HG02759 (cell line): Measurements from ENCODE around the gene ZNF462.
"Not testable (repeated sequence)": the region's sequence is repeated elsewhere in the genome, so short reads cannot be mapped to it uniquely, and the experiment has no call there.

Experiments used
- ATAC-seq: cut with Tn5 transposase; IDR thresholded peaks from one replicate; pipeline ENCODE4 v1.9.1; 2021; ENCODE audit warnings: mild to moderate bottlenecking, moderate library complexity; ENCODE audit not compliant: unreplicated experiment

Gene ZNF462

DNA sequence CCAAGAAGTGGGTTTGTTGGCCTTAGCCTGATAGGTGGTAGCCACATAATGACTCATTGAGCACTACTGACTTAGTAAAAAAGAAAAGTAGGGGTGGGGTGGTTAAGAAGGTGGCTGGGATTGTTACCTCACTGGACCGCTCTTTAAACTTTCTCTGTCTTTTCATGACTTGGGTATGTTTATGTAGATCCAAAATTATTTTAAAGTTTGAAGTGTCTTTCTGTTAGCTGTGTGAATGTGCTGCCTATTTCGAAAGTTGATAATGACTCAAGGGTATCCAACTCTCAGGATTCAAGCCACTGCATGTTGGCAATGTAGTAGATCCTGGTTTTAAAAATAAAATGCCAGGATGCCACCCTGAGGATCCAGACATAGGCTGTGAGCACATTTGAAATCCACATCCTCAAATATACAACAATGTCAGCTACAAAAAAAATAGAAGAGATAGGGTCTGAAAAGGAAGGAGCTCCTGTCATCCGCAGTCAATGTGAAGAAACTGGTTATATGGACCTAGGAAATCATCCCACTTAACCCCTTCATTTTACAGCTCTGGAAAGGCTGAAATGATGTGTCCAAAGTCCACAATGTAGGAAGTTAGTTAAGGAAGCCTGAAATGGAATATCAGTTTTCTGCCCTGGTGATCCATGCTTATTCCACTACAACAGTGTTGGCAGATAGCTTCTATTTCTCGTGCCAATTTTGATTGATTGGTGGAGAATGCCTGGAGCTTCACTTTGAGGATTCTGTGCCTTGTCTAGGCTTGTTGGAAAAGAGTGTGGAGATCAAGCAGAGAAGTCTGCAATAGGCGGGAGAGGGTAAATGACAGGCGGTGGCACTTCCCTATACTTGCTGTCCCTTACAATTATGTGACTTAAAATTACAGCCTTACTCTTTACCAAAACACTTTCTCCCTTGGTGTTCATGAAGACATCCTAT, 23.4 kb downstream of the ZNF462 start:
- ATAC-seq: no peak

GRCh38 chr9:106887066-106887465, 24.1 kb downstream of the ZNF462 start:
- ATAC-seq: no peak

GRCh38 chr9:106889061-106889590, 26.2 kb downstream of the ZNF462 start:
- ATAC-seq: no peak

DNA sequence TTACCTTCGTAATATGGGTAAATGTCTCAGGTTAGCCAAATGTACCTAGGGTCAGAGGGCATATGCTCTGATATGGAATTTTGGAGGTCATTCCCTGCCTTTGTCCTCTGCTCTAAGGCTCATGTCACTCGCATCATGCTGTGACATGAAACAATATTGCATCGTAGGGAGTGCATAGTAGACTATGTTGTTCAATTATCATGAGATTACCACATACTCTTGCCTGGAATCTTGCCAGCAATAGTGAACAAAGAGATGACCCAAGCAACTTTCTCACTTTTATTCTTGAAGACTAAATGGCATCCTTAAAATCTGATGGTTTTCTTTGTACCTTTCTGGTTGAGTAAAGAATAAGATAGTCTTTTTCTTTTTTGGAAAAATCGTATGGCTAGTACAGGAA, 27.6 kb downstream of the ZNF462 start:
- ATAC-seq: no peak

DNA sequence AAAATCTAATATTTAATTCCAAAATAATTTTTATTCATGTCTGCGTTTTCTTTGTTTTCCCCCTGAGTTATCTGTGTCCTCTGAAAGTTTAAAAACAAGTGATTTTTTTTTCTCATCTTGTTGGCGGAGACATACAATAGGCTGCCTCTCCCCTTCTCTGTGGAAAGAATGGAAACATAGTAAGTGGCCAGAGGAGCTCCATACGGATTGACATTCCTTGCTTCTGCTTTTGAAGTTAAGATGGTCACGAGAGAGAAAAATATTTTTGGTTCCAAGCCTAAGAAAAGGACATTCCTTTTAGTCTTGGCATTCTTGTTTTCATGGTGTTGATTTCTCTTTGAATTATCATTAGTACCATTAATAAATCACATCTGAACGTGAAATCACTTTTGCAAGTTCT, 28.3 kb downstream of the ZNF462 start:
- ATAC-seq: no peak

GRCh38 chr9:106892632-106893031, 29.7 kb downstream of the ZNF462 start:
- ATAC-seq: no peak

- no peak for ATAC-seq
Observed at GRCh38 chr9:106893088-106893487, 30.1 kb downstream of the ZNF462 start.

DNA sequence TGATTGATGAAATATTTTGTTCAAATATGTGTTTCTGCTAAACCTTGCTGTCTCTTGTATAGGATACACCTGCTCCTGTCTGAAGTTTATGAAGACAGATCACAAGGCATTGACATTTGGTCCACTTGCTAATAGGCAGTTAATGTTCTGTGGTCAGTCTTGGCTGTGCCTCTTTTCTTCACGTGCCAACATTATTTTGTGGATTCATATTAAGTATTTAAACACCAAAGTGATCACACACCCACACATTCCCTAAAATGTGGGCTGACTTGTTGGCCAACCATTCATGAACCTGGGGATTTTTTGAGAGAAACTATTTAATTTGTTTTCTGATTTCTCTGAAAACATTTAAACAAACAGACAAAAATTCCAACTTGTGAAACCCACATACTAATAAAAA, 33.7 kb downstream of the ZNF462 start:
- no peak for ATAC-seq

DNA sequence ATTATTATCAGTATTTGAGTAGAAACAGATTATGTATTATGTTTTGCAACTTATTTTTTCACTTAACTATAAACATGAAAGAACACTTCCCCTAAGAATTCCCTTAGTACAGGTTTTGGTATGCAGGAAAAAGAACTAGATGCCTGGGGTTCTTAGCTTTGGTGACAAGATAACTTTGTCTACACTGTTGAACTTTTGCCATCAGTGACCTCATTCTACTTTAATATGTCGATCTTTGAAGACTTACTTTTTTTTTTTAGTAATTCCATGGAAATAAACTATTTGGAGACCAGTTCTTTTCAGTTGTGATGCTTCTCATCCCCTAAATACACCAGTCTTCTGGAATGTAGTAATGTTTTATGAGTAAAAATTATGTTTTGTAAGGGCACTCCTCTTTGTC, 34.3 kb downstream of the ZNF462 start:
- ATAC-seq: no peak

- no peak for ATAC-seq
Observed at GRCh38 chr9:106897751-106898150, 34.8 kb downstream of the ZNF462 start.

- ATAC-seq: not testable (repeated sequence)
Observed at GRCh38 chr9:106900523-106900922, 37.6 kb downstream of the ZNF462 start.

DNA sequence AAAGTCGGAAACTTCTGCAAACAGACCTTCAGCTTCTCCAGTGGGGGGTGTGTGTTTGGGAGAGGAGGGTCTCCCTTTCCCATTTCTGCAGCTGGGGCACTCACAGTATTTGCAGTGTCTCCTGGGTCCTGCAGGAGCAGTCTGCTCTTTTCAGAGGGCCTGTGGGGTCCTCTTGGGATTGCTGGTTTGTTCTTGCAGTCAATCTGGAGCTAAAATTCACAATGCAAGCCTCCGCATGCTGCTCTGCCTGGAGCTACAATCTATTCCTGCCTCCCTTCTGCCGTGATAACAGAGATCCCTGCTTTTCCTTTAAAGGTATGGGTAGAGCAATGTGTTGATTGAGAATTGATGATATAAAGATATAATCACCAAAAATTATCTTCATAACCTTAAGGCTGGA, 43.2 kb downstream of the ZNF462 start:
- no peak for ATAC-seq

- no peak for ATAC-seq
Observed at GRCh38 chr9:106911951-106912350, 49.0 kb downstream of the ZNF462 start.

DNA sequence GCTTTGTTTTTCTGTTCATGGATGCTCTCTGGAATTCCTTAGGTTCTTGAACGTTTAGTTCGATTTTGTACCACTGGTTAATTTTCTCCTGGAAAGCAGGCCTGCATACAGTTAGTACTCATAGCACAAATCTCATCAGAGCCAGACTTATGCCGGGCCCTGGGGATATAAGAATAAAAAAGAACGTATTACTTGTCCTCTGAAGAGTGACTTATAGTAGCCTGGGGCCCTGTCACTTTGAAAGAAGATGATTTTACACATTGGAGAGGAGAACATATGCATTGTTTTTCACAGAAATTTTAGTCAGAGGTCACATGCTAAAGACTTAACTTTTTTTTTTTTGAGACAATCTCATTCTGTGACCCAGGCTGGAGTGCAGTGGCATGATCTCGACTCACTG, 50.3 kb downstream of the ZNF462 start:
- ATAC-seq: no peak

GRCh38 chr9:106915851-106916250, 52.9 kb downstream of the ZNF462 start:
- ATAC-seq: no peak

- ATAC-seq: no peak
Observed at GRCh38 chr9:106916466-106917235, 53.7 kb downstream of the ZNF462 start.

- ATAC-seq: no peak
Observed at GRCh38 chr9:106918825-106919509, 56.0 kb downstream of the ZNF462 start.

GRCh38 chr9:106920091-106920490, 57.1 kb downstream of the ZNF462 start:
- ATAC-seq: no peak

DNA sequence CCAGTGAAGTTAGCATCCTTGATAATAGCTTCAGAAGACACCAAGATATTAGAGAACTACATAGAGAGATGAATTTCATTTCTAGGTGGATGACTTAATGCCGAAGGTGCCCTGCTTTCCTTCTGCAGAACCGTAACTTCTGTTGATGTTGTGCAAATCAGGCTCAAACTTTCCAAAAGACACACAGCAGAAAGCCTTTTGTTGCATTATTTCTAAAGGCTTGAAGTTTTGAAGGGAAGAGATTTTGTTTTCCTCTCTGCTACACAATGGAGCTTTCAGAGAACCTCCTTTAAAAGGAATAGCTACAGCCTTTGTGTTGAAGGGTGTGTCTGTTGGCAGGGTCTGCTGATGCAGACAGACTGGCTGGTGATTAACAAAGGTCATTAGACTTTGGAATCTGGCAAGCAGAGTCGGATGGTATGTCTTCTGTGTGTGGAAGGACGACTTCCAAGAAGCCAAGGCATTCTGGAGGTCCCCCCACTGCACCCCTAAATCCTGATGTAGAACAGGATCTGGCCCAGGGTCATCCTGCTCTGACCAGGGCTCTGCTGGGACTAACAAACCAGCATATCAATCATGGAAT, 57.8 kb downstream of the ZNF462 start:
- no peak for ATAC-seq

GRCh38 chr9:106921341-106921899, 58.5 kb downstream of the ZNF462 start:
- no peak for ATAC-seq
